SK-MEL-5 (cell line): ENCODE results near the gene NRP2. TPM values are rescaled to one million over a fixed set of nuclear protein-coding genes. Genes with fewer than 3 reads are reported as not detected.

Experiments
- DNase-seq: peaks from one replicate; pipeline ENCODE4 v3.0.0-alpha.2; 2016; ENCODE audit warnings: low read depth, low spot score
- in situ Hi-C: cut with HindIII; loops from 2 replicates; pipeline ENCODE4 v1.10.0; 2016; ENCODE audit warnings: low sequenced_read_pairs, high pct_unique_total_duplicates, low pct_unique_long_range_greater_than_20kb
- total RNA-seq: library from RNA; depleted of rRNA; stranded (reverse); fragments of >200 nt; shearing (Covaris generic); gene quantifications from 2 replicates; pipeline ENCODE4 v1.2.3, GENCODE V29; 2014

NRP2 gene
- total RNA-seq, 1 experiment from 2014 or later = 174 TPM

GRCh38 chr2:205738117-205738968 lies 56.0 kb downstream of the NRP2 start:
- no peak for DNase-seq
- in situ Hi-C loops = no loop called here

- no peak for DNase-seq
- in situ Hi-C loops = no loop called here
These were observed 57.3 kb downstream of the NRP2 start for GRCh38 chr2:205739620-205740019.

GRCh38 chr2:205740381-205740780 lies 58.1 kb downstream of the NRP2 start:
- DNase-seq = no peak
- in situ Hi-C loops = no loop called here

GRCh38 chr2:205741256-205741978 lies 59.1 kb downstream of the NRP2 start:
- no peak for DNase-seq
- in situ Hi-C loops = no loop called here

- in situ Hi-C loops = no loop called here
- DNase-seq = no peak
These were observed 60.8 kb downstream of the NRP2 start for GRCh38 chr2:205743137-205743536.

GRCh38 chr2:205744074-205744591 lies 61.8 kb downstream of the NRP2 start:
- in situ Hi-C loops = no loop called here
- no peak for DNase-seq

GRCh38 chr2:205745661-205746419 lies 63.5 kb downstream of the NRP2 start:
- in situ Hi-C loops = no loop called here
- no peak for DNase-seq

GRCh38 chr2:205746420-205746785 lies 64.1 kb downstream of the NRP2 start:
- in situ Hi-C loops = no loop called here

GRCh38 chr2:205747829-205748386 lies 65.6 kb downstream of the NRP2 start:
- DNase-seq = no peak
- in situ Hi-C loops = no loop called here

More at GRCh38 chr2:205746420-205746785, 64.1 kb downstream of the NRP2 start:
- no peak for DNase-seq

GRCh38 chr2:205748639-205749038 lies 66.3 kb downstream of the NRP2 start:
- in situ Hi-C loops = no loop called here
- no peak for DNase-seq

GRCh38 chr2:205749078-205749477 lies 66.8 kb downstream of the NRP2 start:
- in situ Hi-C loops = no loop called here
- DNase-seq = no peak

- in situ Hi-C loops = no loop called here
- DNase-seq = no peak
These were observed 68.5 kb downstream of the NRP2 start for GRCh38 chr2:205750797-205751196.

- DNase-seq = no peak
- in situ Hi-C loops = no loop called here
These were observed 69.3 kb downstream of the NRP2 start for GRCh38 chr2:205751569-205752031.

- in situ Hi-C loops = no loop called here
- no peak for DNase-seq
These were observed 70.1 kb downstream of the NRP2 start for GRCh38 chr2:205752296-205752820.

GRCh38 chr2:205752924-205753323 lies 70.6 kb downstream of the NRP2 start:
- no peak for DNase-seq
- in situ Hi-C loops = no loop called here

- in situ Hi-C loops = no loop called here
- no peak for DNase-seq
These were observed 72.1 kb downstream of the NRP2 start for GRCh38 chr2:205754285-205754923.

GRCh38 chr2:205754924-205755321 lies 72.6 kb downstream of the NRP2 start:
- no peak for DNase-seq
- in situ Hi-C loops = no loop called here
